SK-MEL-5 (cell line): ENCODE measurements around the gene COTL1. TPM values are rescaled to one million over a fixed set of nuclear protein-coding genes. Genes with fewer than 3 reads are reported as not detected.
"Not testable (repeated sequence)": the region's sequence is repeated elsewhere in the genome, so short reads cannot be mapped to it uniquely, and the experiment has no call there.

ENCODE experiments used
- DNase-seq: peaks from one replicate; pipeline ENCODE4 v3.0.0-alpha.2; 2016; ENCODE audit warnings: low read depth, low spot score
- in situ Hi-C: cut with HindIII; loops from 2 replicates; pipeline ENCODE4 v1.10.0; 2016; ENCODE audit warnings: low sequenced_read_pairs, high pct_unique_total_duplicates, low pct_unique_long_range_greater_than_20kb
- total RNA-seq: library from RNA; depleted of rRNA; stranded (reverse); fragments of >200 nt; shearing (Covaris generic); gene quantifications from 2 replicates; pipeline ENCODE4 v1.2.3, GENCODE V29; 2014

COTL1 gene
- total RNA-seq, 1 experiment from 2014 or later, result 159 TPM

GRCh38 chr16:84532291-84532724 is 85.6 kb downstream of the COTL1 start:
- in situ Hi-C loops, result no loop called here
- DNase-seq, result peak; percentile 73

GRCh38 chr16:84531671-84532111 is 86.2 kb downstream of the COTL1 start:
- no peak for DNase-seq
- in situ Hi-C loops, result no loop called here

- no peak for DNase-seq
- in situ Hi-C loops, result no loop called here
Observed at GRCh38 chr16:84530590-84530989, 87.3 kb downstream of the COTL1 start.

GRCh38 chr16:84529607-84530006 is 88.3 kb downstream of the COTL1 start:
- in situ Hi-C loops, result no loop called here
- DNase-seq, result no peak

GRCh38 chr16:84528322-84528721 is 89.6 kb downstream of the COTL1 start:
- no peak for DNase-seq
- in situ Hi-C loops, result no loop called here

- no peak for DNase-seq
- in situ Hi-C loops, result no loop called here
Observed at GRCh38 chr16:84527532-84528269, 90.2 kb downstream of the COTL1 start.

GRCh38 chr16:84526794-84527531 is 90.9 kb downstream of the COTL1 start:
- in situ Hi-C loops, result no loop called here
- peak; percentile 23 for DNase-seq

- in situ Hi-C loops, DNase-seq: not testable (repeated sequence)
Observed at GRCh38 chr16:84524941-84525581, 92.8 kb downstream of the COTL1 start.

- in situ Hi-C loops, result no loop called here
- DNase-seq, result no peak
Observed at GRCh38 chr16:84524346-84524920, 93.4 kb downstream of the COTL1 start.

GRCh38 chr16:84521497-84521770 is 96.4 kb downstream of the COTL1 start:
- DNase-seq, result no peak
- in situ Hi-C loops, result no loop called here

GRCh38 chr16:84520725-84521496 is 97.0 kb downstream of the COTL1 start:
- in situ Hi-C loops, result no loop called here
- no peak for DNase-seq

GRCh38 chr16:84519855-84520254 is 98.0 kb downstream of the COTL1 start:
- DNase-seq, result no peak
- in situ Hi-C loops, result no loop called here

GRCh38 chr16:84518804-84519341 is 99.0 kb downstream of the COTL1 start:
- DNase-seq, result no peak
- in situ Hi-C loops, result no loop called here

- DNase-seq, in situ Hi-C loops: not testable (repeated sequence)
Observed at GRCh38 chr16:84518220-84518619, 99.7 kb downstream of the COTL1 start.

- in situ Hi-C loops, result no loop called here
- DNase-seq, result no peak
Observed at GRCh38 chr16:84517366-84517765, 100.5 kb downstream of the COTL1 start.
